B cell (primary cell): Measurements from ENCODE around the gene GPR61. TPM values are rescaled to one million over a fixed set of nuclear protein-coding genes. Genes with fewer than 3 reads are reported as not detected.

Experiments used
- ATAC-seq: fragments of 200-7000 bp; cut with Tn5 transposase; one replicate; pipeline ENCODE4 v1.10.0; 2021; ENCODE audit warnings: low read depth, mild to moderate bottlenecking, moderate number of reproducible peaks, moderate library complexity
- CTCF ChIA-PET: fragments of 350-600 bp; sonication (Branson Sonifier 250); formaldehyde crosslinking; loops from one replicate; lab custom pipeline; 2021; ENCODE audit warnings: antibody characterized with exemption, inconsistent platforms; lab: Charles Lee
- POLR2A ChIA-PET: fragments of 350-600 bp; sonication (Branson Sonifier 250); formaldehyde crosslinking; loops from one replicate; lab custom pipeline; 2021; ENCODE audit warnings: antibody characterized with exemption; lab: Charles Lee
- DNase-seq: peaks from one replicate; pipeline ENCODE4 v3.0.0; 2013
- H2AFZ ChIP-seq: 2 replicates; pipeline ENCODE4 v1.6.1; 2012; ENCODE audit warnings: mild to moderate bottlenecking, low read depth, low read length; ENCODE audit not compliant: insufficient read depth, poor library complexity, severe bottlenecking
- H3K27ac ChIP-seq, 2 donors: 1 replicate in 1 of 2; 2 replicates in 1 of 2; pipeline ENCODE4 v1.5.1; 2012 to 2013; ENCODE audit warnings: low read length in 2 of 2, mild to moderate bottlenecking in 2 of 2, moderate library complexity in 1 of 2
- H3K27me3 ChIP-seq, 4 experiments: fragments of 200-600 bp in 1 of 4; sonication (generic) in 1 of 4; replicated peaks in 1 of 4; 1 replicate in 2 of 4; 2 replicates in 2 of 4; pipeline versions ENCODE4 v1.6.1 to v1.7.0; 2013 to 2016; ENCODE audit warnings: low read length in 3 of 4, mild to moderate bottlenecking in 2 of 4, mixed read lengths in 1 of 4, moderate library complexity in 1 of 4; ENCODE audit not compliant: insufficient read depth in 4 of 4, control insufficient read depth in 3 of 4; ENCODE audit errors: control extremely low read depth in 1 of 4
- H3K36me3 ChIP-seq, 2 experiments: replicated peaks in 1 of 2; 1 replicate in 1 of 2; 2 replicates in 1 of 2; pipeline versions ENCODE4 v1.6.1 to v1.7.1; 2013; ENCODE audit warnings: low read length in 1 of 2; ENCODE audit not compliant: insufficient read depth in 2 of 2, control insufficient read depth in 1 of 2; ENCODE audit errors: control extremely low read depth in 1 of 2, extremely low read depth in 1 of 2
- H3K4me1 ChIP-seq, 2 donors: fragments of 200-600 bp in 1 of 2; sonication (generic) in 1 of 2; 1 replicate in 1 of 2; 2 replicates in 1 of 2; pipeline versions ENCODE4 v1.5.1 to v1.6.1; 2013 to 2017; ENCODE audit warnings: low read length in 2 of 2; ENCODE audit not compliant: control insufficient read depth in 2 of 2, insufficient read depth in 2 of 2
- H3K4me2 ChIP-seq: replicated peaks from 2 replicates; pipeline ENCODE3; 2012; ENCODE audit warnings: mild to moderate bottlenecking, low read depth, low read length; ENCODE audit not compliant: poor library complexity, severe bottlenecking
- H3K4me3 ChIP-seq, 5 experiments: fragments of 200-600 bp in 1 of 5; sonication (generic) in 1 of 5; 1 replicate in 3 of 5; 2 replicates in 2 of 5; pipeline versions ENCODE4 v1.5.1 to v1.7.0; 2011 to 2016; ENCODE audit warnings: low read length in 4 of 5, mild to moderate bottlenecking in 4 of 5, low read depth in 2 of 5, control low read depth in 1 of 5, moderate library complexity in 1 of 5; ENCODE audit not compliant: insufficient read depth in 1 of 5; ENCODE audit errors: control extremely low read depth in 1 of 5, extremely low read depth in 1 of 5
- H3K79me2 ChIP-seq: fragments of 200-600 bp; sonication (generic); one replicate; pipeline ENCODE4 v1.6.0; 2016; ENCODE audit warnings: low read length; ENCODE audit not compliant: control insufficient read depth, insufficient read depth
- H3K9ac ChIP-seq: fragments of 200-600 bp; sonication (generic); 2 replicates; pipeline ENCODE4 v1.6.1; 2017; ENCODE audit warnings: mild to moderate bottlenecking, low read length, moderate library complexity
- H3K9me3 ChIP-seq, 3 donors: one replicate each; pipeline versions ENCODE4 v1.6.1 to v1.7.1; 2013; ENCODE audit warnings: low read length in 2 of 3; ENCODE audit not compliant: control insufficient read depth in 2 of 3, insufficient read depth in 1 of 3; ENCODE audit errors: control extremely low read depth in 1 of 3
- H4K20me1 ChIP-seq: 2 replicates; pipeline ENCODE4 v1.6.0; 2012; ENCODE audit warnings: mild to moderate bottlenecking, low read length; ENCODE audit not compliant: insufficient read depth, control insufficient read depth, poor library complexity, severe bottlenecking
- H3K27ac Mint-ChIP-seq: one replicate; pipeline ENCODE4 v1.8.0; 2021; ENCODE audit warnings: mixed read lengths
- H3K27me3 Mint-ChIP-seq: one replicate; pipeline ENCODE4 v1.8.0; 2021; ENCODE audit warnings: mixed read lengths
- H3K4me1 Mint-ChIP-seq: one replicate; pipeline ENCODE4 v1.8.0; 2021; ENCODE audit warnings: mixed read lengths
- H3K4me3 Mint-ChIP-seq: one replicate; pipeline ENCODE4 v1.8.0; 2021; ENCODE audit warnings: mixed read lengths
- H3K9me3 Mint-ChIP-seq: one replicate; pipeline ENCODE4 v1.8.0; 2022; ENCODE audit warnings: mixed read lengths; ENCODE audit not compliant: insufficient read depth
- CTCF ChIP-seq: fragments of 200-600 bp; IDR thresholded peaks from one replicate; pipeline ENCODE4 v1.8.0; 2022; ENCODE audit warnings: antibody characterized with exemption, mild to moderate bottlenecking
- EZH2 ChIP-seq: IDR thresholded peaks from 2 replicates; pipeline ENCODE4 v1.6.1; 2012; ENCODE audit warnings: borderline replicate concordance, low read depth, mild to moderate bottlenecking, moderate library complexity, low read length; ENCODE audit not compliant: insufficient read depth, poor library complexity, severe bottlenecking
- WGBS: methylation state at CpG from one replicate; pipeline ENCODE4 v1.1.5; 2013; ENCODE audit warnings: missing lambda C conversion rate; ENCODE audit not compliant: insufficient coverage; 5-methylcytosine and 5-hydroxymethylcytosine counted together
- intact Hi-C: fragments of 100-400 bp; cut with micrococcal nuclease; formaldehyde crosslinking; loops from one replicate; pipeline ENCODE4 v1.10.0; 2022
- polyA plus RNA-seq: library from polyadenylated mRNA; depleted of rRNA; stranded (reverse); fragments of >200 nt; gene quantifications from 2 replicates; pipeline ENCODE4 v1.2.3, GENCODE V29; 2012
- total RNA-seq, 2 donors: library from RNA; stranded (reverse); fragments of 120-200 nt in 1 of 2; gene quantifications; 1 replicate in 1 of 2; 2 replicates in 1 of 2; pipeline versions ENCODE4 v1.2.3 to v1.2.4, GENCODE V29; 2013 to 2022

The GPR61 gene
- total and polyA plus RNA-seq, 2 donors (not counting 1 experiment from before 2014, with no cell fraction given) = not detected

GRCh38 chr1:109495738-109496137 lies 43.9 kb upstream of the GPR61 start:
- no peak for DNase-seq
- POLR2A ChIA-PET = no interaction called here
- H3K27ac Mint-ChIP-seq = no peak overlapping the region
- TF ChIP-seq EZH2 (no peak), CTCF (no peak)
- Histone ChIP-seq H2AFZ (no peak overlapping the region), H3K4me2 (no peak overlapping the region), H3K4me3 (no peak overlapping the region), H3K9me3 (no peaks in the 10 kb centered on the region), H4K20me1 (peaks cover 58% of the 10 kb centered on the region), H3K27me3 (no peaks in the 10 kb centered on the region), H3K36me3 (peaks cover 0 to 54% of the 10 kb centered on the region in 2 experiments), H3K4me1 (peaks cover 16 to 29% of the 10 kb centered on the region in 2 donors), H3K27ac (no peak overlapping the region), H3K79me2 (peaks cover 54% of the 10 kb centered on the region), H3K9ac (no peak overlapping the region)
- peaks cover 47% of the 10 kb centered on the region for H3K4me1 Mint-ChIP-seq
- CTCF ChIA-PET = interaction anchor here (1.8 to 37.9 kb wide), 2 partner anchors 20 to 36 kb away, joined by 6 to 926 read pairs; partner anchors contain the start of gene GPR61
- H3K4me3 Mint-ChIP-seq = peak overlapping the region; percentile 97
- H3K27me3 Mint-ChIP-seq = no peaks in the 10 kb centered on the region
- intact Hi-C loops = no loop called here
- ATAC-seq = no peak
- 100% methylated on average over 7 of the region's 7 CpGs for WGBS
- H3K9me3 Mint-ChIP-seq = no peaks in the 10 kb centered on the region

GRCh38 chr1:109497449-109498160 lies 42.1 kb upstream of the GPR61 start:
- no peak for ATAC-seq
- Histone ChIP-seq H3K4me2 (no peak overlapping the region), H3K9ac (no peak overlapping the region)

More at GRCh38 chr1:109497449-109498160, 42.1 kb upstream of the GPR61 start:
- H4K20me1 ChIP-seq = peaks cover 63% of the 10 kb centered on the region
- Mint-ChIP-seq H3K27ac (no peak overlapping the region), H3K27me3 (no peaks in the 10 kb centered on the region), H3K4me1 (peaks cover 57% of the 10 kb centered on the region), H3K4me3 (no peak overlapping the region), H3K9me3 (no peaks in the 10 kb centered on the region)
- POLR2A ChIA-PET = interaction anchor here (0.6 kb wide), 1 partner anchor 13 kb away, joined by 8 read pairs; no protein-coding TSS in a partner anchor
- DNase-seq = no peak
- peaks cover 54% of the 10 kb centered on the region for H3K79me2 ChIP-seq
- intact Hi-C loops = no loop called here
- no peak overlapping the region for H3K4me3 ChIP-seq
- TF ChIP-seq EZH2 = no peak
- no peak for TF ChIP-seq CTCF
- H2AFZ ChIP-seq = no peak overlapping the region
- no peaks in the 10 kb centered on the region for H3K9me3 ChIP-seq
- WGBS = 92% methylated on average over 8 of the region's 9 CpGs
- H3K27ac ChIP-seq = no peak overlapping the region
- CTCF ChIA-PET = interaction anchor here (0.5 to 37.9 kb wide), 10 partner anchors 7 to 264 kb away, joined by 3 to 926 read pairs (median 3); partner anchors contain the start of genes ATXN7L2 and GPR61
- H3K27me3 ChIP-seq = no peaks in the 10 kb centered on the region
- H3K36me3 ChIP-seq = peaks cover 0 to 49% of the 10 kb centered on the region in 2 experiments
- peaks cover 25 to 36% of the 10 kb centered on the region in 2 donors for H3K4me1 ChIP-seq
